Right lobe of liver (tissue), 6 donors: ENCODE data around the gene TBCA. TPM values are rescaled to one million over a fixed set of nuclear protein-coding genes. Genes with fewer than 3 reads are reported as not detected.
"Not testable (repeated sequence)": the region's sequence is repeated elsewhere in the genome, so short reads cannot be mapped to it uniquely, and the experiment has no call there.

Experiments
- ATAC-seq, 4 donors: fragments of 200-7000 bp; cut with Tn5 transposase; one replicate each; pipeline ENCODE4 v1.9.1; 2020; ENCODE audit warnings: mild to moderate bottlenecking in 4 of 4, moderate library complexity in 4 of 4
- DNase-seq, 3 donors: peaks; one replicate each; pipeline ENCODE4 v3.0.0-alpha.2; 2020
- H3K27ac ChIP-seq, 3 donors: fragments of 200-600 bp; one replicate each; pipeline ENCODE4 v1.8.0; 2022
- H3K27me3 ChIP-seq, 2 donors: fragments of 200-600 bp; one replicate each; pipeline ENCODE4 v1.8.0; 2022
- H3K36me3 ChIP-seq, 4 donors: fragments of 200-600 bp; sonication (generic) in 1 of 4; one replicate each; pipeline versions ENCODE4 v1.5.1 to v1.8.0; 2017 to 2022; ENCODE audit warnings: control low read depth in 1 of 4
- H3K4me1 ChIP-seq, 4 donors: fragments of 200-600 bp; sonication (generic) in 1 of 4; one replicate each; pipeline versions ENCODE4 v1.5.1 to v1.8.0; 2017 to 2022; ENCODE audit warnings: control low read depth in 1 of 4
- H3K4me3 ChIP-seq, 3 donors: fragments of 200-600 bp; one replicate each; pipeline ENCODE4 v1.8.0; 2022
- H3K9me3 ChIP-seq, 4 donors: fragments of 200-600 bp; sonication (generic) in 1 of 4; one replicate each; pipeline versions ENCODE4 v1.5.1 to v1.8.0; 2017 to 2022; ENCODE audit warnings: control low read depth in 1 of 4
- POLR2A ChIP-seq: fragments of 450-650 bp; IDR thresholded peaks from one replicate; pipeline ENCODE4 v1.6.1; 2017; ENCODE audit warnings: antibody characterized with exemption, mild to moderate bottlenecking
- WGBS: methylation state at CpG from one replicate; pipeline ENCODE4 v1.1.6; 2018; ENCODE audit warnings: low coverage, low lambda C conversion rate; ENCODE audit not compliant: insufficient coverage; ENCODE audit errors: missing lambda C conversion rate; 5-methylcytosine and 5-hydroxymethylcytosine counted together
- intact Hi-C, 2 donors: fragments of 100-400 bp; cut with DNase I; formaldehyde crosslinking; loops; one replicate each; pipeline versions ENCODE4 v1.11.2 to v1.14.1; 2022
- total RNA-seq, 6 experiments: library from RNA; depleted of rRNA in 2 of 6; stranded (reverse); fragments of >200 nt in 2 of 6; fragmentation: NEBNext Ultra II Directional in 3 of 6; extraction: Animal tissue kit (Norgen Biotek cat#: 25700) in 3 of 6; gene quantifications; one replicate each; pipeline versions ENCODE4 v1.1.0 to v1.2.4, GENCODE V29; 2016 to 2023
- TF ChIP-seq, protein P1 (sequence below), 4 donors: fragments of 200-600 bp in 3 of 4; fragments of 450-650 bp in 1 of 4; IDR thresholded peaks; one replicate each; pipeline versions ENCODE4 v1.5.1 to v1.8.0; 2016 to 2022; ENCODE audit warnings: antibody characterized with exemption in 4 of 4, mild to moderate bottlenecking in 2 of 4
- donor health status: DM: no; HTN: yes; CAD: no.
- donor health status: DM: no; HTN: no; CAD: no.
- donor health status: DM: no; HTN: no; CAD: no.
- donor health status: DM: no; HTN: yes; CAD: no.
- donor health status: DM: no; HTN: yes; CAD: no.

Gene TBCA
- total RNA-seq, 6 experiments from 2014 or later = 92.1 to 165 (median 127) TPM

DNA sequence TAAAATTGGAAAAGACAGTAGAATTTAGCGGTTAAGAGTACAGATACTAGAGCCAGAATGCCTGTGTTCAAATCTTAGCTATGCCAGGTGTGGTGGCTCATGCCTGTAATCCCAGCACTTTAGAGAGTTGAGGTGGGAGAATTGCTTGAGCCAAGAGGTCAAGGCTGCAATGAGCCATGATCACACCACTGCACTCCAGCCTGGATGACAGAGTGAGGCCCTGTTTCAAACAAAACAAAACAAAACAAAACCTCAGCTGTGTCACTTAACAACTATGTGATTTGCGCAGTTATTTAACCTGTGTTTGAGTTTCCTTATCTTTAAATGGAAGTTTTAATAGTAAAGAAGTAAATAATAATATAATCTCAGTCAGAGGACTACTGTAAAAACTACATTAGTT lies 68.3 kb downstream of the TBCA start:
- TF ChIP-seq, protein P1, sequence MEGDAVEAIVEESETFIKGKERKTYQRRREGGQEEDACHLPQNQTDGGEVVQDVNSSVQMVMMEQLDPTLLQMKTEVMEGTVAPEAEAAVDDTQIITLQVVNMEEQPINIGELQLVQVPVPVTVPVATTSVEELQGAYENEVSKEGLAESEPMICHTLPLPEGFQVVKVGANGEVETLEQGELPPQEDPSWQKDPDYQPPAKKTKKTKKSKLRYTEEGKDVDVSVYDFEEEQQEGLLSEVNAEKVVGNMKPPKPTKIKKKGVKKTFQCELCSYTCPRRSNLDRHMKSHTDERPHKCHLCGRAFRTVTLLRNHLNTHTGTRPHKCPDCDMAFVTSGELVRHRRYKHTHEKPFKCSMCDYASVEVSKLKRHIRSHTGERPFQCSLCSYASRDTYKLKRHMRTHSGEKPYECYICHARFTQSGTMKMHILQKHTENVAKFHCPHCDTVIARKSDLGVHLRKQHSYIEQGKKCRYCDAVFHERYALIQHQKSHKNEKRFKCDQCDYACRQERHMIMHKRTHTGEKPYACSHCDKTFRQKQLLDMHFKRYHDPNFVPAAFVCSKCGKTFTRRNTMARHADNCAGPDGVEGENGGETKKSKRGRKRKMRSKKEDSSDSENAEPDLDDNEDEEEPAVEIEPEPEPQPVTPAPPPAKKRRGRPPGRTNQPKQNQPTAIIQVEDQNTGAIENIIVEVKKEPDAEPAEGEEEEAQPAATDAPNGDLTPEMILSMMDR (IDR thresholded peaks at IDR 0.05) = no peak
- TF ChIP-seq POLR2A = no peak
- no peak overlapping the region for H3K27ac ChIP-seq
- WGBS = 90% methylated on average over 2 of the region's 2 CpGs
- intact Hi-C loops = no loop called here
- H3K9me3 ChIP-seq = no peaks in the 10 kb centered on the region
- H3K4me1 ChIP-seq = peaks cover 0 to 3% (median 0%) of the 10 kb centered on the region in 4 donors
- ATAC-seq (no peak), DNase-seq (no peak)
- H3K27me3 ChIP-seq = no peaks in the 10 kb centered on the region
- peaks cover 0 to 48% (median 27%) of the 10 kb centered on the region in 4 donors for H3K36me3 ChIP-seq
- H3K4me3 ChIP-seq = no peak overlapping the region

DNA sequence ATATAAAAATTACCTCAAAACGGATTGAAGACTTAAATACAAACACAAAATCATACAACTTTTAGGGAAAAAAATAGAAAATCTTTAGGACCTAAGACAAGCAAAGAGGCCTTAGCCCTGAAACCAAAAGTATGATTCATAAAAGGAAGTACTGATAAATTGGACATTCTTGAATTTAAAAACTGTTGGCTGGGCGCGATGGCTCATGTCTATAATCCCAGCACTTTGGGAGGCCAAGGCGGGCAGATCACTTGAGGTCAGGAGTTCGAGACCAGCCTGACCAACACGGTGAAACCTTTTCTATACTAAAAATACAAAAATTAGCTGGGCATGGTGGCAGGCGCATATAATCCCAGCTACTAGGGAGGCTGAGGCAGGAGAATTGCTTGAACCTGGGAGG lies 76.6 kb downstream of the TBCA start:
- H3K27ac ChIP-seq, ATAC-seq, H3K27me3 ChIP-seq, H3K4me3 ChIP-seq, H3K4me1 ChIP-seq, H3K9me3 ChIP-seq, intact Hi-C loops, DNase-seq: not testable (repeated sequence)
- peaks cover 0 to 15% (median 3%) of the 10 kb centered on the region in 4 donors for H3K36me3 ChIP-seq
- WGBS = 76% methylated on average over 6 of the region's 7 CpGs

DNA sequence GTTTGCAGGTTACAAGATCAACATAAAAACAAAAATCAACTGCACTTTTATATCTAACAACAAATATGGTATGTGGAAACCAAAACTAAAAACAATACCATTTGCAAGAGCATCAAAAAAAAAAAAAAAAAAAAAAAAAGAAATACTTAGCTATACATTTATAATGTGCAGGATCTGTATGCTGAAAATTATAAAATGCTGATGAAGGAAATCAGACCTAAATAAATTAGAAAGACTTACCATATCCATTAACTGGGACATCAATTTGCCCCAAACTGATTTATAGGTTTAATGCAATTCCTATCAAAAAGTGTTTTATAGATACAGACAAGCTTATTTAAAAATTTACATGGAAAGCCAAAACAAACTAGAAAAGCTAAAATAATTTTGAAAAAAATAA lies 77.2 kb downstream of the TBCA start:
- DNase-seq (no peak), ATAC-seq (no peak)
- Histone ChIP-seq H3K4me1 (no peaks in the 10 kb centered on the region), H3K27me3 (no peaks in the 10 kb centered on the region), H3K27ac (no peak overlapping the region), H3K4me3 (no peak overlapping the region), H3K9me3 (no peaks in the 10 kb centered on the region), H3K36me3 (peaks cover 0 to 8% (median 0%) of the 10 kb centered on the region in 4 donors)
- TF ChIP-seq, protein P1 (IDR thresholded peaks at IDR 0.05) = no peak
- no peak for TF ChIP-seq POLR2A
- intact Hi-C loops = no loop called here

DNA sequence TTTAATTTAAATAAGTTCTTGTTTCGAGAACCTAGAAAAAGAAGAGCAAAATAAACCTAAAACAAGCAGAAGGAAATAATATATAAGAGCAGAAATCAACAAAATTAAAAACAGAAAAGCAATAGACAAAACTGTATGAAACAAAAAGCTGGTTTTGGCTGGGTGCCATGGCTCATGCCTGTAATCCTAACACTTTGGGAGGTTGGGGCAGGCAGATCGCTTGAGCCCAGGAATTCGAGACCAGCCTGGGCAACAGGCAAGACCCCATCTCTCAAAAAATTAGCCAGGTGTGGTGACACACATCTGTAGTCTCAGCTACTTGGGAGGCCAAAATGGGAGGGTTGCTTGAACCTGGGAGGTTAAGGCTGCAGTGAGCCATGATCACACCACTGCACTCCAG lies 78.4 kb downstream of the TBCA start:
- Histone ChIP-seq H3K4me1 (no peaks in the 10 kb centered on the region), H3K4me3 (no peak overlapping the region), H3K27ac (no peak overlapping the region), H3K9me3 (no peaks in the 10 kb centered on the region), H3K36me3 (peaks cover 0 to 8% (median 3%) of the 10 kb centered on the region in 4 donors), H3K27me3 (no peaks in the 10 kb centered on the region)
- TF ChIP-seq POLR2A = no peak
- TF ChIP-seq, protein P1 (IDR thresholded peaks at IDR 0.05) = no peak
- DNase-seq (no peak), ATAC-seq (no peak)
- WGBS = 96% methylated on average over 2 of the region's 3 CpGs
- intact Hi-C loops = no loop called here

DNA sequence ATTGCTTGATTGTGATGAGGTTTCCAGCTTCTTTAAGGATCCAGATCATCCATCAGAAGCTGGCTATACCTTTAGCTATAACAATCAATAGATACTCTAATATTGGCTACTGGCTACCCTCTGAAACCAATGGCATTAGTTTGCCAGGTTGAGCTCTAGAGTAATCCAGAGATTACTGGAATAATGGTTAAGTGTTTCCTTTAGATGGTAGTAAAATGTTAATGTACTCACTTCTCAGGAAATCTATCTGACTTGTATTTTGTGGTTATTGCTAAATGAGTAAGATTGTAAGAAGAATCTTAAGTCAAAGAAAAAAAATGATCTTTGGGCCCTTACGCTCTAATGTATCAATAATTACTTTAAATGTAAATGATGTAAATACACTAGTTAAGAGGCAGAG lies 80.0 kb downstream of the TBCA start:
- Histone ChIP-seq H3K27ac (no peak overlapping the region), H3K4me3 (no peak overlapping the region), H3K27me3 (no peaks in the 10 kb centered on the region), H3K4me1 (no peaks in the 10 kb centered on the region), H3K36me3 (peaks cover 0 to 21% (median 5%) of the 10 kb centered on the region in 4 donors), H3K9me3 (no peaks in the 10 kb centered on the region)
- whole genome bisulfite sequencing = 89% methylated on average over 1 of the region's 1 CpG
- no peak for DNase-seq
- intact Hi-C loops = no loop called here
- ATAC-seq = no peak
- TF ChIP-seq, protein P1 (IDR thresholded peaks at IDR 0.05) = no peak
- no peak for TF ChIP-seq POLR2A
